Dedifferentiated amniotic fluid mesenchymal stem cell (primary cell): Measurements from ENCODE around the gene KCND3.
A peak's percentile ranks its signal among the peaks of the same experiment; 100 is the strongest.

Experiments
- DNase-seq: peaks from one replicate; pipeline ENCODE4 v3.0.0-alpha.2; 2016; ENCODE audit errors: extremely low spot score

The KCND3 gene

DNA sequence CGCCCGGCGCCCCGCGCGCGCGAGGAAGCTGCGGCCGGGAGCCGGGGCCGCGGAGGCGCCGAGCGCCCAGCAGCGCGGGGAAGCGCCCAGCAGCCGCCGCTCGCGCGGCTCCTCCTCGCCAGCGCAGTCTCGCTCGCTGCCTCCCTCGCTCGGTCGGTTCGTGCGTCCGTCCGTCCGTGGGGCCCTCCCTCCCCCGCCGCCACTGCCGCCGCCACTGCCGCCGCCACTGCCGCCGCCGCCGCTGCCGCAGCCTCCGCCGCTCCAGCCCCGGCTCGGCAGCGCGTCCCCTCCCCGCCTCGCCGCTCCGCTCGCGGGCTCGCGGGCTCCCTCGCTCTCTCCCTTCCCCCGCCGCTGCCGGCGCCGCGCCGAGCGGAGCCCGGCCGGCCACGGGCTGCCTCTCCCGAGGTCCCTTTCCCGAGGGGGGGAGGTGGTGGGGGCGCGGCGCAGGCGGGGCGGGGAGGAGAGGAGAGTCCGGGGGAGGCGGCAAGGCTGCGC is at the start of gene KCND3:
TSS of gene KCND3 (minus strand) at position 138 of the 495 bp plus-strand sequence.
- no peak for DNase-seq

DNA sequence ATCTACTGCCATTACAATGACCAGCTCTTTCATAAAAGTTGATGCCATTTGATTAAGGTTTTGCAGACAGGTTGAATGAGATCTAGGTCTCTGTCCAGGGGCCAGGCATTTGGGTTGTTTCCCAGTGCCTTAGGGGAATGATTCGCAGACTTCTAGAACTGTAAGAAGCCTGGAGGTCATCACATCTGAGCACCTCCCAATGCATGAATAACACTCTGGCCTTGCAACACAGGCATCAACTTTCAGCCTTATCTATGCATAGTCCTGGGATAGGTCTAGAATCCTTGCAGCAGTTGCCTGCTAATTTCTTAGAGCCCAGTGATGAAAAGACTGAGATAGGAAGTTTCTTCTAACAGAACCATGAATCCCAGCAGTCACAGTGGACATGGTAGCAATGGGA is 44.8 kb upstream of the KCND3 start:
- no peak for DNase-seq

DNA sequence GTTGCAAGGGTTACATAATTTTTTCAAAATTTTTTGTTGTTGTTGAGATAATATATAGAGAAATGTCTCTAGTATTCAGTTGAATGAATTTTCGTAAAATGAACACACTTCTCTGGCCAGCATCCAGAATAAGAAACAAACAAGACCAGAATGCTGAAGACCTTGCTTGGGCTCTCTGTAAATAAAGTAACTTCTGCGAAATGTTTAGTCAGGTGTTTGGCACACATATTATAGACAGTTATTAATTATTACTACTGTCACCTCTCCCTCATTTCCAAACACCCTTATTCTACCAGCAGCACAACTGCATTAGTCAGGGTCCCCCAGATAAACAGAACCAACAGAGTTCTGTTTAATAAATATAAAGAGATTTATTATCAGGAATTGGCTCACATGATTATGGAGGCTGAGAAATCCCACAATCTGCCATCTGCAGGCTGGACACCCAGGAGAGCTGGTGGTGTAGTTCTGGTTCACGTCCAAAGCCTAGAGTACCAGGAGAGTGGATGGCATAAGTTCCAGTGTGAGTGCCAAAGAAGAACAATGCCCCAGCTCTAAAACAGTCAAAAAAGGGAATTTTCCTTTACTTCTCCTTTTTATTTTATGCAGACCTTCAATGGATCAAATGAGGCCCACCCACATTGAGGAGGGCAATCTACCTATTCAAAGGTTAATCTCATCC is 44.1 kb upstream of the KCND3 start:
- DNase-seq = no peak

DNA sequence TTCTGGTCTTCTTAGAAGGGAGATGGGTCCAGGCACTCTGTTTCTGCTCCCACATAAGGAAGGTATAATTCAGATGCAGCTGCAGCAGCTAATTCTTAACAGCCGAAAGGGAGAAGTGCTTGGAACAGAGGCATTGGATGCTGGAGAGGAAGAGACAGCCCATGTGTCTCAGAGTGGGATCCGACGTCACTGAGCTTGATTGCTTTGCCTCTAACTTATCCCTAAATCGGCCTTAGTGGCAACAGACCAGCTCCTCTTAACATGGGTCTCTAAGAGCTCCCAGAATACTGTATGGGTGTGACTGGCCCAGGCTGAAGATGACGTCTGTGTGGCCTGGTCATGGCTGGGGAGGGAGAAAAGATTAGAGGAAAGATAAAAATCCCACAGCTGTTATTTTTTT is 40.7 kb upstream of the KCND3 start:
- no peak for DNase-seq

DNA sequence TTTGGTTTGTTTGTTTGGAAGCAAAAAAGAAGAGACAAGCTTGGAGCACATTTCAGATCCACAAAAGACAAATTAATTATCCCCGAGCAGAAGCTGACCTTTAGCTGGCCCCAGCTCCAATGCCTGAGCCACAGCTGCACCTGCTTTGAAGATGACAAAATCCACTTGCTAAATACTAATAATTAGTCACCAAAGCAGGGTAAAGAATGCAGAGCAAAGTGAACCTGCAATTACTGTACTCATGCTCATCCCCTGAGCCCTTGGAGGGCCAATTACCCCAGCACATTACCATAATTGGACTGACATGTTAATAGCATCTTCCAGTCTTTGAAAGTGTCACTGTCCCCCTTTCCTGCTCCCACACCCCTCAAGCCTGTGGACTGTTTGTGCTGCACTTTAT is 38.2 kb upstream of the KCND3 start:
- DNase-seq = no peak

DNA sequence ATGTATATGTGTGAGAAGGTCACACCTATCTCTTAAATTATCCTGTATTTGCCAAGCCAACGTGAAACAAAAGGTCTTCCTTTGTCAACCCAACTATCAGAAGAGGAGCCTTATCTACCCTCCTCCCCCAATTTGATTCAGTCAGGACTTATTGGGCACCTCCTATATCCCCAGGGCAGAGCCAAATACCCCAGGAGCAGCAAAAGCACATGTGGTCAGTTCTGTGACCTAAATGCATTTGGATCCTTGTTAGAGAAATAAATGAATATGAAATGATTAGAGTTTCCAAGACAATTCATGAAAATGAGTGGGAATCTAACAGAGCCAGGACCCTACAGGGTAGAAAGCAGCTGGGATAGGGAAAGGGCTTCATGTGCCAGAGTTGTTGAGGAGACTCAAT is 37.0 kb upstream of the KCND3 start:
- no peak for DNase-seq

DNA sequence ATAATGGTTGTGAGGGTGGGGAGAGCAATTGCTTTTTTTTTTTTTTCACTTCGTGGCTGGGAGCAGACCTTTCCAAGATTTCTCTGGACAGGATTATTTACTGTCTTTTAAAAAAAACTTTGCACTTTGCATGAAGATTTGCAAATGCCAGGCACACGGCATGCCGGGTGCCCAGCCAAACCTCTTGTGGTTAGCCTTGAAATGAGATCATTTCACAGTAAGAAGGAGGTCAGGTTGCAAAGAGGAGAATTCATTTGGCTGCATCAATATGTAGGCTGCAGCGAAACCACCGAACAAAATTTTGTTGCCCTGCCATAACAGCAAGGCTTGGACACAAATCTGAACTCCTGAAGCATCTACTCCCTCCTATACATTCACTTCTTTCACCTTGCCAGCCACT is 36.5 kb upstream of the KCND3 start:
- no peak for DNase-seq

DNA sequence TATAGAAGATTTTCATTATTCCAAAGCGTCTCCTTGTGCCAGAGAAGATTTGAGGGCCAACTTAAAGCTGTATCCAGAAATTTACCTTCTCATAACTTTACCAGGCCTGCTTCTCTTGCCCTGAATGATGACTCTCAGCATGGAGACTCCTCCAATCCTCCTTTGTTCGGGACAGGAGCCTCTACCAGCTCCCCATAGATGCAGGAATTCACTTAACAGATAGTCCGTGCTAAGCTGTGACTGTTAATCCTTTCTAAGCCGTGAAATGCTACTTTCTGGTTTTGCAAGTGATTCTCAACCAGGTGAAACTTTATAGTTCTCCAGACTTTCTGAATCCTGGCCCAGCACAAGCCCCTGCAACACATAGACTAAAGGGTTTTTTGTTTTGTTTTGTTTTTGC is 31.8 kb upstream of the KCND3 start:
- no peak for DNase-seq

DNA sequence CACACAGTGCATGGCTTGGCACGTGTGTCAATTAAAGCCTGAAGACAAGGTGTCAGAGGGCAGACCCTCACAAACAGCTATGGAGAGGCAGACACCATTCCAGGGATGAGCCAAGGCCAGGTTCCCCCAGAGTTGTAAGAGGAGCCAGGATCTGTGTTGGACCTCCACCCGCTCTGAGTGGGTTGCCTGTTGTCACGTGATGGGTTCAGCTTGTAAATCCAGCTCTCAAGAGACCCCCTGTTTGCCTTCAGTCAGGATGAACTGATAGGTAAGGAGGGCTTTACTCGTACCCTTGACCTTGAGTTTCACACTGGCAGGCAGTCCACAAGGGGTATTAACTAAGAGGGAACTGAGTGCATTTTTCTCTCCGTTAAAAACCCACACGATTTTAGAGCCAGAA is 27.7 kb upstream of the KCND3 start:
- DNase-seq = no peak

DNA sequence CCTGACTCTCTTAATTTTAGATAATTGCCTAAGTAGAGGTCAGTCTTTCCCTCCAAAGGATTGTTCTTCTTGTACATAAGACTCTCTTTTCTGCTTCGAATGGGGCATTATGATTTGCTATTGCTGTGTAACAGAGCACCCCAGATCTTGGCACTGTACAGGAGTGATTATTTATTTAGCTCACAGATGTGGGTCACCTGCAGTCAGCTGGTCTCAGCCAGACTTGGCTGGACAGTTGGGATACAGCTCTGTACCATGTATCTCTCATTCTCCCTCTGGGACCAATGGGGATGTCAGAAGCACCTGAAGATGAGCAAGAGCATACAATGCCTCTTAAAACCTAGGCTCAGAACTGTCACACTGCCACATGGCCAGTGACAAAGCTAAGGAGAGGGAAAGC is 23.4 kb upstream of the KCND3 start:
- no peak for DNase-seq

DNA sequence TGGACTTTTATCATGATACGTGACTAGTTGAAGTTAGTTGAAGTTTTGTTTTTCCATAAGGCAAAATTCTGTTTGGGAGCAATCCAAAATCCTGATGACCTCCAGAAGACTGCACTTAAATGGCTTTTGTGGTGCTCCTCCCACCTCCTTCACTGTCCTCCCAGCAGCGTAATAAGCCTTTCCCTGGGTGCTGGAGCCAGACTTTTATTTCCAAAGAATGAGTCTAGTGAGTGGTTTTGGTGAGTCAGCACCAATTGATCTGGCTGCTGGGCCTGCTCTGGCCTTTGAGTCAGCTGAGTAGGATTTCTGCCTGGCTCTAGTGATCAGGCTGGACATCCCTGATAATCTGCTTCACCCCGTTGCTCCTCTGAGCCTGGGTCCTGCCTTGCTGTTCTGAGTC is 21.7 kb upstream of the KCND3 start:
- no peak for DNase-seq

DNA sequence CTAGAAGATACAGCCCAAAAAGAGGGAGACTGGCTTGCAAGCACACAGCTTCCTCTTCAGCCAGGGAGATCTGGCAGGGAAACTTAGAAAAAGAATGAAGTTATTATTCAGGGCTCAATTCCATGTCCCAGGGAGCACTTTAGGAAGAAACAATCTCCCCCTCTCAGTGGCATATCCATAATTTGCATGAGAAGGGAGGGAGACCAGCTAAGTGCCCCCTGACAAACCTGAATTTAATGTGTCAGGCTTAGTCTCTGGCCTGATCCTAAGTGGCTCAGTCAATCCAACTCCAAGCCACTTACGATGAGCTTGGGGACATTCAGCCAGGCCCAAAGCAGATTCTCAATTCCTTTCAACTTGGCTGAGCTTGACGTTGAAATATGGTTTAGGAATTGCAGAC is 17.7 kb upstream of the KCND3 start:
- no peak for DNase-seq

DNA sequence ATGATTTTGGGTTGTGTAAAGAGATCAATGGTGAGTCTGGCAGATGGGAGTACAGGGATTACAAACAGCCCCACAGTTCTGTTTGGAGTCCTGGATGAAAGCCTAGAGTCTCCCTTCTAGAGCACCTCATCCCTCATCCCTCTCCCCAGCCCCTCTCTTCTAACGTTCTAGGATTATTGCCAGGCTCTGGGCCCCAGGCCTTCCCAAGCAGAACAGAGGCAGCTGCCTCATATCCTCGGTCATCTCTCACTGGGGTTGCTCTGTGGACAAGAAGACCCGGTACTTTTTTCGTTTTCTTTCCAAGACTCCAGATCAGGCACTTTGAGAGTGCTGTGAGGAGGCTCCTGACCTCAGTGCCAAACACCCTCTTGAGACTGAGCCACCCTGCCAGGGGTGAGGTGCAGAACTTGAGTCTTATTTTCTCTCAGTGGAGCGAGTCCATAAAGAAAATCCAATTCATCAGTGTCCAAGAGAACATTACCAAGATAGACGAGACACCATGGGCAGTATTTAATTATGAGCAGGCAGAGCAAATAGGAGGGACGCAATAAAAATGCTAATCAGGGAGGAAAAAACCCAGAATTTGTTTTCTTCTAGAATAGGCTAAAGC is 17.1 kb upstream of the KCND3 start:
- DNase-seq = no peak

DNA sequence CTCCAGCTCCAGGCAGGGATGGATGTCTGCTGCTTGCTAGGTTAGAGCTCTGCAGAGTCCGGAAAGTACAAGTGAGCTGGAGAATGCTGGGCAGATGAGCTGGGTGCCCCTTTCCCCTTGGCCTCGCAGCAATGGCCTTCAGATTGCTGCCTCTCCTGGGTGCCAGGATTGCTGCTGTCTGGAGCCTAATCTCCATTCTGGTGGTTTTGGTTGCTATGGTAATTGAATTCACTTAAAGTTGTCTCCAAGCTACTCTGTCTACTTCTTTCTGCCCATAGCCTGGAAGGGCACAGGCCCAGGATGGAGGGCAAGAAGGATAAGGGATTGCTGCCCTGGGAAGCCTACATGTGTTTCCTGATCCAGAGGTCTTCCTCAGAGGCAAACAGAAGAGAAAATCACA is 14.6 kb upstream of the KCND3 start:
- DNase-seq = no peak

DNA sequence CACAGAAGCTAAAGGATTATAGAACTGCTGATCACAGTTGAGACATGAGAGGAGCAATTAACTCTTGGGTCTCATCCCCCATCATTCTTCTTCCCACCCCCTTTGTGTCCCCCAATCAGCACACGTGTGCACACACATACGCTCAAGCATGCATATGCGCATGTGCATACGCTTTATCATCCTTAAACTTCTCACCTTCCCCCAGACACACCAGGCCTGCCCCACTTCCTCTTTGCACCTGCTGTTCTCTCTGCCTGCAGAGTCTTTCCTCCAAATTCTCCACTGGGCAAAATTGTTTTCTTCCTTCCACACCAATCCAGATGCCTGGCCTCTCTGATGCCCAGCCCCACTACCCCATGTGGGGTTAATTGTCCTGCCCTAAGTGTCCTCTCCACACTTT is 13.0 kb upstream of the KCND3 start:
- DNase-seq = no peak

DNA sequence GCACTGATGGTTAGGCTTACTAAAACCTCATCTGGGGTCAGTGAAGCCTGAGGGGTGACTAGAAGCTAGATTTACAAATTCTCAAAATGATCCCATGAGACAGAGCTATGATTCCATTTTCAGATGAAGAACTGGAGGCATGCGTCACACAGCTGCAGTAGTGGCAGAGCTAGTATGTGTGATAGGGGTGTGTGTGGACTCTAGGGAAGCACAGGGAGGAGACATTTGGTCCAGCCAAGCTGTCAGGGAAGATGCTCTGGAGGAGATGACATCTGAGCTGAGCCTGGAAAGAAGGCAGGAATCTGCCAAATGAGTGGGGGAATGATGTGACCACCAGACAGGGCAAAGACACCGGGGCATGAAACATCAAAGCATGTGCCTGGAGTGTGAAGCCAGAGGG is 12.0 kb upstream of the KCND3 start:
- DNase-seq = no peak

DNA sequence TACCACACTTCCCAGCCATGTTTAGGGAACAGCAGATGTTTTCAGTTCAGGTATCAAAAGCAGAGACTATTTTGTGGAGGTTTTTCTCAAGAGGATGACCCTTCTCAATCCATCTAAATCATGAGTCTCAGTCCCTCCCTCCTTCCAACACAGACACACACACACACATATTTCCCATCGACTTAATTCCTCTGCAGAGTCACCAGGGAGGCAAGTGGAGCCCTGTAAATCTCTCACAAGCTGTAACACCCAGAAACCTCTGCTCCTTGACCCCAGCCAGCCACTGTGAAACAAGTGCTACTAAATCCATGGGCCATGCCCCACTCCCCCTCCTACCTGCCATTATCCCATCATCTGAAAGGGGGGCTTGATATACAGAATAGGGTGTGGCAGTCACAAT is 10.6 kb upstream of the KCND3 start:
- DNase-seq = no peak

DNA sequence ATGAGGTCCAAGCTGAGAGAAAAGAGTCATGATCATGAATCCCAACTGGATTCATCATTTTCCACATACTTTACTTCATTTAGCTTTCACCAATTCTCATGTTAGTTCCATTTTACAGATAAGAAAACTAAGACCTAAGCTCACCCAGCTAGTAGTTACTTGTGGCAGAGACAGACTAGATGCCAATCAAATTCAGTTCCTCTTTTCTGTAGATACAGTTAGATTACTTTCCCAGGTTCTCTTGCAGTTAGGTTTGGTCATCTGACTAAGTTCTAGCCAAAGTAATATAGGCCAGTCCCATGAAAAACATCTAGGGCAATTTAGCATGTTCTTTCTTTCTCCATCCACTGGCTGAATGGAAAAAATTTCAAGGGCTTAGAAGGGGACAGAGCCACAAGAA is 8.9 kb upstream of the KCND3 start:
- no peak for DNase-seq

DNA sequence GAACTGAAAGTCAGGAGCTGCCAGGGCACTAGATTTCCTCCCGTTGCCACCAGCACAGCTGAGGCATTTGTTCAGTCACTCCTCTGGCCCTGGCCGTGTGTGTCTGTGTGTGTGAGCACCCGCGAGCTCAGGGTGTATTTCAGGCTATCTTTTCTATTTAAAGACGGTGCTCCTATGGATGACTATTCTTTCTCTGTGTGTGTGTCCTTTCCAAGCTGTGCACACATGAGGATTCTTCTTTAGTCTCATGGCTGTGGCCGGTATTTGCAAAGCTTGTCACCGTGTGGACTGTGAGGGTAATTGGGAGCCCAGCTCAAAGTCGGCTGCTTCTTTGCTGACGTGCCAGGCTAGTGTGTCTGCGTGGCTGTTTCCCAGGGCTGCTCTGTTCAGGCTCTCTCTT is 3.0 kb upstream of the KCND3 start:
- DNase-seq = no peak

DNA sequence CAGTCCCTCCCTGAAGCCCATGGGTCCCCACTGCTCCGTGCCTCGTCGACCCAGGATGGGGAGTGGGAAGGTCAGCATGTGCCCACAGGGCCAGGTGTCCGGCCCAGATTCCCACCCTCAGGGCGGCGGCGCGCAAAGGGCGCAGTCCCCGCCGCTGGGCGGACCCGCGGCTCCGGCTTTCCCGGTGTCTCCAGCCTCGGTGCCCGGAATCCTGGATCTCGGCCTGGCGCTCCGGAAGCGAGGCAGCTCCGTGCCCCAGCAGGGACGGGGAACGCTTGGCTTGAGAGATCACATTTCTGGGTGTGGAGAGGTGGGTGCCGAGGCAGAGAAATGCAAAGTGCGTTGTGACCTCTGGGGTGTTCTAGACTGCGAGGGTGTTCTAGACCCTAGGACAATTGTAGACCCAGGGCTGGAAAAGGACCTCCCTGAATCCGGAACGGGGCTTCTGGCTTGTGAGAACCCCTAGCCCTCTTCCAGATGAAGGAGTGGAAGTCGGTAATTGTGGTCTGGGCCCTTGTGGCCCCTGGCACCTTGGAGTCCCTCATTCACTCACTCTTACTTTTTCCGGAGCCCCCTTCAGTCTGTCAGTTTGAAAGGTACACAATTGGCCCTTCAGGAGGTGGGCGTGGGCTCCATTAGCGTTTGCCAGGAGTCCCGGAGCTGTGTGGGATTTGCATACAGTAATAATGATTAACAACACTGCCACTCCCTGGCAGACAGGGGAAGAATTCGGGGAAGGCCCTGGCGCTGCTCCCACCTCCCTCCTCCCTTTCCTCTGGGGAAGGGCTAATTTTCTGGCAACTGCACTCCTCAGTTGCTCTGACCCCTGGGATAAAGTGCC is 1.6 kb upstream of the KCND3 start:
- DNase-seq = peak; percentile 36

DNA sequence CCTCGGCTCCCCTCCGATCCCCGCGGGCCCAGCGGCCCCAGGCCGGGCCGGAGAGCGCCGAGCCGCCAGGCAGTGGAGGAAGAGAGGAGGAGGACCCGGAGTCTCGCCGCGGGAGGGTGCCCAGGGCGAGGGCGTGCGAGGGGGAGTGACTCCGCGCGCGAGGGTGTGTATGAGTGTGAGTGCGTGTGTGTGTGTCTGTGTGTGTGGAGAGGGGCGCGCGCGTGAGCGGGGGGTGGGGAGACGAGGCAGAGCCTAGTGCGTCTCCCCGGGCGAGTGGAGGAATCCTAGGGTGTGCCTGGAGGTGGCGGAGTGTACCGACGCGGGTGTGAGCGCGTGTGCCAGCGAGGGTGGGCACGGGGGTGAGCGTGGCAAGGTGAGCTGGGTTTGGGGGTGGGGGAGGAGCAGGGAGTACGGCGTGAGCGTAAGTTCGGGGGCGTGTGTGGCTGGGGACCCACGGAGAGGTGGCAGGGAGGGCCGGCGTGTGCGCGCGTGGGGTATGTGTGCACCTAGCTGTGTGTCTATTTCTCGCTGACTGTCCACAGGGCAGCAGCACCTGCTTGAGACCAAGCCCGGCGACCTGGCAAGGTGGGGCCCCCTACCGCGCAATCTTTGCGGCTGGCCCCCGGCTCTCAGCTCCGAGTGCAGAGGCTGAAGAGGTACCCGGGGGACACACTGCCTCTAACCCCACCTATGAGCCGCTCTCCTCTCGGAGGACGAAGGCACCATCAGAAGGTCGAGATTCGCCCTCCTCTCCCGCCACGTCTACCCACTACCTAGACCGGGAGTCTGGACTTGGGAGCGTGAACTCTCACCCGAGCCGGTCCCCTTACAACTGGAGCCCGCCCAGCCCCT is 784 bp upstream of the KCND3 start:
- no peak for DNase-seq
